HG03135 (cell line): Measurements from ENCODE around the gene ZNF862.

Experiments
- ATAC-seq: cut with Tn5 transposase; IDR thresholded peaks from one replicate; pipeline ENCODE4 v1.9.1; 2021; ENCODE audit warnings: mild to moderate bottlenecking, moderate library complexity; ENCODE audit not compliant: unreplicated experiment

Gene ZNF862

DNA sequence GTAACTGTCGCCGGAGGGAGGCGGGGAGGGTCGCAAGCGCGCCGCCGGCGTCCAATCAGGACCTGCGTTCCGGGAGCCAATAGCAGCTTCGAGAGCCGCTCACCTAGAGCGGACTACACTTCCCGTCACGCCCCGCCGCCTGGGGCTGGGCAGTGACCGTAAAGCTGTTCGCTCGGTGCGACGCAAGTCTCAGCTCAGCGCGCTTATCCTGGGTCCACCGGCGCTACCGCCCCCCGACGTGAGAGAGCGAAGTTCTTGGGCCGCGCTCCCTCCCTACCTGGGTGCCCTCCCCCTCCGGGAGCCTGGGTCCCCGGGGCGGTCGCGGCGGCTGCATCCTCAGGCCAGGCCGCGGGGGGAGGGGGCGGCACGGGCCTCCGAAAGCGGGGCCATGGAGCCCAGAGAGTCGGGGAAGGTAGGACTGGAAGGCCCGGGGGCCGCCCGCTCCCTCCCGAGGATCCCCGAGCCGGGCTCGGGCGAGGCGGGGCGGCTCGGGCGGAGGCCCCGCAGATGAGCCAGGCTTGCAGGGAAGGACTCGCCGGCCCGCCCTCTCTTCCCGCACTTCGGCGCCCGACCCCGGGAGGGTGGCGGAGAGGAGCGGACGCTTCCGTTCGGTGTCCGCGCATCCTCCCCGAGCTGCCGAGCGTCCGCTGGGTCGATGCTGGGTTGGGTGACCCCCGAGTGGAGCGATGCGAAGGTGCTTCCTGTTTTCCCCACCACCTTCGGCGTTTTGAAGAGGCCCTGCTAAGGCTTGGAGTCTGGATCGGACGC, at the start of gene ZNF862:
ZNF862 (plus strand) TSS at position 152 of the 768 bp plus-strand sequence; CDS start at position 389, 237 bp downstream.
- peak; percentile 99 for ATAC-seq

DNA sequence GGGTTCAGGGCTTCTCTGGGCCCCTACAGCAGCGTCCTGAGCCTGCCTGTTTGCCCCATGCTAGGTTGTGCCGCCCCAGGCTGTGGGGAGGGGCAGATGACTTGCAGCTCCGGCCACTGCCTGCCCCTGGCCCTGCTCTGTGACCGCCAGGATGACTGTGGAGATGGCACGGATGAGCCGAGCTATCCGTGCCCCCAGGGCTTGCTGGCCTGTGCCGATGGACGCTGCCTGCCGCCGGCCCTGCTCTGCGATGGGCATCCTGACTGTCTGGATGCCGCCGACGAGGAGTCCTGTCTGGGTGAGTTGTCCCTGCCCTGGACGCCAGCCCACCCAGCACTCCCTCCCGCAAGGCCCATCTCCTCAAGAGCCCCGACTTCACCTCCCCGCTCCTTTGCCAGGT, 49.1 kb upstream of the ZNF862 start:
- no peak for ATAC-seq

DNA sequence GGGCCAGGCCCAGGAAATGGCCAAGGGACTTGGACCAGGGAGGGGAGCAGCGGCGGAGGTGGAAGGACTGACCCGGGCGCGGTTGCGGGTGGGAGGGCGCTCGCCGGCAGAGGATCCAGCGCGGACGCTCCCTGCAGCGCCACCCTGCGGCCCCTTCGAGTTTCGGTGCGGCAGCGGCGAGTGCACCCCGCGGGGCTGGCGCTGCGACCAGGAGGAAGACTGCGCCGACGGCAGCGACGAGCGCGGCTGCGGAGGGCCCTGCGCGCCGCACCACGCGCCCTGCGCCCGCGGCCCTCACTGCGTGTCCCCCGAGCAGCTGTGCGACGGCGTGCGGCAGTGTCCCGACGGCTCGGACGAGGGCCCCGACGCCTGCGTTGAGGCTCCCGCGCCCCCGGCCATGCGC, 48.0 kb upstream of the ZNF862 start:
- ATAC-seq: no peak

DNA sequence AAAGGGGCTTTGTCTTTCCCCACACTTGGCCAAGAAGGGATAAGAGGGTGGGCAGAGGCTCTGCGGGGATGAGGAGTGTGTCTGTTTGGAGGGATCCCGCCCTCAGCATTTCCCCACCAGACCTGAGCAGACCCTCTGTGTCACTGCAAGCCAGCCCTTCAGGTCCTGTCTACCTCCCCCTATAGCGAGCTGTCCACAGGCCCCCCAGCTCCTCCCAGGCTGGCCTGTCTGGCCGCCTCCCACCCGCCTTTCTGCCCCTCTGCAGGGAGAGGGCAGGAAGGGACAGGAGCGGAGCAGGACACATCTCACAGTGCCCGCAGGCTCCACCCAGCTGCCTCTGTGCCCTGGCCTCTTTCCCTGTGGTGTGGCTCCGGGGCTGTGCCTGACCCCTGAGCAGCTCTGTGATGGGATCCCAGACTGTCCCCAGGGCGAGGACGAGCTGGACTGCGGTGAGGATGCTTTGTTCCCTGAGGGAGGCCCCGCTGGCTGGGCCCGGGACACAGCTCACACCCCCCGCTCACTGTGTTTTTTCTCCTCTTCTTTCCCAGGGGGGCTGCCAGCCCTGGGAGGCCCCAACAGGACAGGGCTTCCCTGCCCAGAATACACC, 47.3 kb upstream of the ZNF862 start:
- no peak for ATAC-seq

DNA sequence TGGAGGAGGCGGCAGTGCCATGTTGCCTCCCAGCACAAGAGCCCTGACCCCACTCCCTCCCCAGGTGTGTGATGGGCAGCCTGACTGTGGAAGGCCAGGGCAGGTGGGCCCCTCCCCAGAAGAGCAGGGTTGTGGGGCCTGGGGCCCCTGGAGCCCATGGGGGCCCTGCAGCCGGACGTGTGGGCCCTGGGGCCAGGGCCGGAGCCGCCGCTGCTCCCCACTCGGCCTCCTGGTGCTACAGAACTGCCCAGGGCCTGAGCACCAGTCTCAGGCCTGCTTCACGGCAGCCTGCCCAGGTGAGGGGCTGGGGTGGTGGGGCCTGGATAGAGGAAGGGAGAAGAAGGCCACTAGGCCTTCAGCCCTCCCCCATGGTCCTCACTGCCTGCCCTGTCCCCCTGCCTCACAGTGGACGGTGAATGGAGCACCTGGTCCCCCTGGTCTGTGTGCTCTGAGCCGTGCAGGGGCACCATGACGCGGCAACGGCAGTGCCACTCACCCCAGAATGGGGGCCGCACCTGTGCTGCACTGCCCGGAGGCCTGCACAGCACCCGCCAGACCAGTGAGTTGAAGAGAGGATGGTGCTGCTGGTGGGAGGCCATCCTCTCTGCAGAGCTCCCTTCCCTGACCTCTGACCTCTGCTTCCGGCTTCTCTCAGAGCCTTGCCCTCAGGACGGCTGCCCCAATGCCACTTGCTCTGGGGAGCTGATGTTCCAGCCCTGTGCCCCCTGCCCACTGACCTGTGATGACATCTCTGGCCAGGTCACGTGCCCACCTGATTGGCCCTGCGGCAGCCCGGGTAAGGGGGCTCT, 46.6 kb upstream of the ZNF862 start:
- ATAC-seq: no peak

DNA sequence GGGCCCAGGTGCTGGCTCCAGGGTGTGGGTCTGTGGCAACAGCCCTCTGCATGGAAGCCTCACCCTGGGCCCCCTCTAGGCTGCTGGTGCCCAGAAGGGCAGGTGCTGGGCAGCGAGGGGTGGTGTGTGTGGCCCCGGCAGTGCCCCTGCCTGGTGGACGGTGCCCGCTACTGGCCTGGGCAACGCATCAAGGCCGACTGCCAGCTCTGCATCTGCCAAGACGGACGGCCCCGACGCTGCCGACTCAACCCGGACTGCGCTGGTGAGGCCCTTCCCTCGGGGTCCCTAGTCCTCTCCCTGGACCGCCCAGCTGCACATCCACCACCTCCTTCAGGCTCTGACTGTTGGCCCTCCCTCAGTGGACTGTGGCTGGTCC, 46.0 kb upstream of the ZNF862 start:
- ATAC-seq: no peak

DNA sequence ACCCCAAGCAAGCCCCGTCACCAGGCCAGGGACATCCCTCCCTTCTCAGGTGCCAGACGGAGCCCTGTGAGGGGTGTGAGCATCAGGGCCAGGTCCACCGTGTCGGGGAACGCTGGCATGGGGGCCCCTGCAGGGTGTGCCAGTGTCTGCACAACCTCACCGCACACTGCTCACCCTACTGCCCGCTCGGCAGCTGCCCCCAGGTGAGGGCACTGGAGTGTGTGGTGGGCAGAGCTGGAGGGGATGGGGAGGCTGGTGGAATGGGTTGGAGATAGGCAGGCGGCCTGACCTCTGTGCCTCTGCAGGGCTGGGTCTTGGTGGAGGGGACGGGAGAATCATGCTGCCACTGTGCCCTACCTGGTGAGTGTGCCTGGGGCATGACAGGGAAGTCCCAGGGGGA, 44.9 kb upstream of the ZNF862 start:
- no peak for ATAC-seq

DNA sequence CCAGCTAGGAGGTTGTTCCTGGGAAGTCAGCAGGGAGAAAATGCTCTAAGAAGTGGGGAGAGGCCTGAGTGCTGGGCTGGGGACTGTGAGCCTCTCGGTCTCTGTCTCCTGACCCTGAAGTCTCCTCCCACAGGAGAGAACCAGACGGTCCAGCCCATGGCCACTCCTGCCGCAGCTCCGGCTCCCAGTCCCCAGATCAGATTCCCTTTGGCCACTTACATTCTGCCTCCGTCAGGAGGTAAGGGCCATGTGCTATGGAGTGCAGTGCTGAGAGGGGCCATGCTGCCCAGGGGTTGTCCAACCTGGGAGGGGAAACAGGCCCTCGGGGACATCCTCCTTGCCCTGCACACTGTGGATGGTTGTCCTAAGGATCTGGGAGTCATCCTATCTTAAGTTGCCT, 43.5 kb upstream of the ZNF862 start:
- no peak for ATAC-seq

DNA sequence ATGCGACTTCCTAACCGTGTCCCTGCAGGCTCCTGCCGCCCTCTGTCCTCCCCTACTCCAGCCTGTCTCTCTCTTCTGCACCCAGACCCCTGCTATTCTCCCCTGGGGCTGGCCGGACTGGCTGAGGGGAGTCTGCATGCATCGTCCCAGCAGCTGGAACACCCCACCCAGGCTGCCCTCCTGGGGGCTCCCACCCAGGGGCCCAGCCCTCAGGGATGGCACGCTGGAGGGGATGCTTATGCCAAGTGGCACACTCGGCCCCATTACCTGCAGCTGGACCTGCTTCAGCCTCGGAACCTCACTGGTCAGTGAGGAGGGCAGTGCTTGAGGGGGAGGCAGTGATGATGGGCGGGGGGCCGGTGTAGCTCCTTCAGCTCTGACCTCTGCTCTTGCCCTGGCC, 43.0 kb upstream of the ZNF862 start:
- ATAC-seq: no peak

DNA sequence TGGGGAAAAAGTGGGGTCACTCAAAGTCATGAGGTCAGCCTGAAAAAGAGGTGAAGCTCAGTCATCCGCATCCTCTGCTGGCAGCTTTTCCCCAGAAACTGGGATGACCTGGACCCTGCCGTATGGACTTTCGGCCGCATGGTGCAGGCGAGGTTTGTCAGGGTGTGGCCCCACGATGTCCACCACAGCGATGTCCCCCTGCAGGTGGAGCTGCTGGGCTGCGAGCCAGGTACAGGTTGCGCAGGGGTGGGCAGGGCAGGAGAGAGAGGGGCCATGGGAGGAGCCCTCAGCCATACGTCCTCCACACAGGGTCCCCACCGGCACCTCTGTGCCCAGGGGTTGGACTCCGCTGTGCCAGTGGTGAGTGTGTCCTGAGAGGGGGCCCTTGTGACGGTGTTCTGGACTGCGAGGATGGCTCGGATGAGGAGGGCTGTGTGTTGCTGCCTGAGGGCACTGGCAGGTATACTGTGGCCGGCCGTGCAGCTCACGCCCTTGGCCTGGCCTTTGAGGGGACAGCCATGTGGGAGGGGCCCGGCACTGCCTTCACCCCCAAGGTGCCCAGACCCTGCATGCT, 41.8 kb upstream of the ZNF862 start:
- ATAC-seq: no peak

DNA sequence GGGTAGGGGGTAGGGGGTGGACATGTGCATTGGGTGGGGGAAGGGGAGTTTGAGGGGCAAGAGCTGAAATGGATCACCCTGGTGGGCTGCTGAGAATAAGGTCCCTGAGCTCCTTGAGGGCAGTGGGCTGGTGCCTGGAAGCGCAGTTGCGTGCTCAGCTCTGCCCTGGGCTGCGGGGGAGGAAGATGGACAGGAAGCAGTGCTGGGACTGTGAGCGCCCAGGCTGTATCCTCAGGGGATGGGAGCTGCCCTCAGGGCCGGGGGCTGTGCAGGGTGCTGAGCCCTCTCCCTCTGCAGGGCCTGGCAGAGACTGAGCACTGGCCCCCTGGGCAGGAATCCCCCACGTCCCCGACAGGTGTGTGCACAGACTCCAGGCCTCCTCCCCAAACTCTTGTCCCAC, 40.4 kb upstream of the ZNF862 start:
- ATAC-seq: no peak

DNA sequence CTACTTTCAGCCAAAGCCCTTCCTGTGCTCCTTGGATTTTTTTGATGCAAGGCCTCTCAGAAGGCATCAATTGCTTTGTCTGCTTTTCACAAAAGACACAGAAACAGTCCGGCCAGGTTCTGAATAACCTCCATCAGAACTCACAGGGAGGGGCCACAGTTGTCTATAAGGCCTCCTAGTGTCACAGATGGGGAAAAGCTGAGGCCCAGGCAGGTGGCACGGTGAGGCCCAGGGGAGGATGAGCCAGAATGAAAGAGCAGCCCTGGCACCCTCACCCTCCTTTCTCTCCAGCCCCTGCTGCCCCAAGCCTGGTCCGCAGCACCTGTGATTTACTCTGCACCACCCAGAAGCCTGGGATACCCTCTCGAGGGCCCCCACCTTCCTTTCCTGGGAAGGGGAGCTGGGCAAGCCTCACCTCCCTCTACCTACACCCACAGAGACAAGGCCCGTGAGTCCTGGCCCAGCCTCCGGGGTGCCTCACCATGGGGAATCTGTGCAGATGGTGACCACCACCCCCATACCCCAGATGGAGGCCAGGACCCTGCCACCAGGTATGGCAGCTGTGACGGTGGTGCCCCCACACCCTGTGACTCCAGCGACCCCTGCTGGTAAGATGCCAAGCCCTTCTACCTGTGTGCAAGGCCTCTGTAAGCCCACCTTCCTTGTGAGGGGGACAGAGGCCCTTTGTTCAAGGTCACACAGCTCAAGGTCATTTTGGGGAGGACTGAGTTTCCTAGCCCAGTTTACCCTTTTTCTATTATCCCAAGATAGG, 38.6 kb upstream of the ZNF862 start:
- no peak for ATAC-seq

DNA sequence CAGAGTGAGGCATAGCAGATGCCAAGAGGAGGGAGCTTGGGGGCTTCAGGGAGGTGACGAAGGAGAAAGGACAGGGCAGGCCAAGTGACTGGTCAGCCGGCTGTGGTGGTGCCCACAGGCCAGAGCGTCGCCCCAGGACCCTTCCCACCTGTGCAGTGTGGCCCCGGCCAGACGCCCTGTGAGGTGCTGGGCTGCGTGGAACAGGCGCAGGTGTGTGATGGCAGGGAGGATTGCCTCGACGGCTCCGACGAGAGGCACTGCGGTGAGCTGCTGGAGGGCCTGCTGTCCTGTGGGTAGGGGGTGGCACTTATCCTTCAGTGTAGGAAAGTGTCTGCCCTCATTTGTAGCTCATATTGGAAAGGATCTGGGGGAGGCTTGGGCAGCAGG, 38.0 kb upstream of the ZNF862 start:
- ATAC-seq: no peak

DNA sequence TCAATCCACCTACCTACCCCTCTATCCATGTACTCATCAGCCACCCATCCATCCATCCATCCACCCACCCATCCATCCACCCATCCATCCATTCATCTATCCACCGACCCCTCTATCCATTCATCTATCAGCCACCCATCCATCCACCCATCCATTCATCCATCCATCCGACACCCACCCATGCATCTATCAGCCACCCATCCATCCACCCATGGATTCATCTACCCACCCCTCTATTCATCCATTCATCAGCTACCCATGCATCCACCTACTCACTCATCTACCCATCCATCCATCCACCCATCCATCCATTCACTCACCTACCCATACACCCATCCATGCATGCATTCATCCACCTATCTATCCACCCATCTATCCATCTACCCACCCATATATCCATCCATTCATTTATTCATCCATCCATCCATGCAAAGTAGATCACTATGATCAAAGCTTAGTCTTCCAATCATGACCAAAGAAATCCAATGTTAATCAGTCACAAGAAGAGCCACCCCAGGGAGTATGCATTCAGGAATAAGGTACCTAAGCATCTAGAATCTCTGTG, 37.1 kb upstream of the ZNF862 start:
- ATAC-seq: no peak

DNA sequence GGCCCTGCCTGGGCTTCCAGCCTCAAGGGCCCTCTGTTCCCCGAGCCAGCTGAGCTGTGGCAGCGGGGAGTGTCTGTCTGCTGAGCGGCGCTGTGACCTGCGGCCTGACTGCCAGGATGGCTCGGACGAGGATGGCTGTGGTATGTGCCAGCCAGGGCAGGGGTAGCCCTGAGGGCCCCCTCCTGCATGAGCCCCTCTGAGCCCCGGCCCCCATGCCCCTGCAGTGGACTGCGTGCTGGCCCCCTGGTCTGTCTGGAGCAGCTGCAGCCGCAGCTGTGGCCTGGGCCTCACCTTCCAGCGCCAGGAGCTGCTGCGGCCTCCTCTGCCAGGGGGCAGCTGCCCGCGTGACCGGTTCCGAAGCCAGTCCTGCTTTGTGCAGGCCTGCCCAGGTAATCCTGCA, 36.4 kb upstream of the ZNF862 start:
- no peak for ATAC-seq

DNA sequence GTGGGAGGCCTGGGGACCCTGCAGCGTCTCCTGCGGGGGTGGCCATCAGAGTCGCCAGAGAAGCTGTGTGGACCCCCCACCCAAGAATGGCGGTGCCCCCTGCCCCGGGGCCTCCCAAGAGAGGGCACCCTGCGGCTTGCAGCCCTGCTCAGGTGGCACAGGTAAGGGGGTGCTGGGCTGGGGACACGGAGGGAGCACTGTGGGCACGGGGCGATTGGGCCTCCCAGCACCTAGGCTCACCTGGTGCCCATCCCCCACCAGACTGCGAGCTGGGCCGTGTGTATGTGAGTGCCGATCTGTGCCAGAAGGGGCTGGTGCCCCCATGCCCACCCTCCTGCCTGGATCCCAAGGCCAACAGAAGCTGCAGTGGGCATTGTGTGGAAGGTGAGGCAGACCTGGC, 35.2 kb upstream of the ZNF862 start:
- no peak for ATAC-seq

DNA sequence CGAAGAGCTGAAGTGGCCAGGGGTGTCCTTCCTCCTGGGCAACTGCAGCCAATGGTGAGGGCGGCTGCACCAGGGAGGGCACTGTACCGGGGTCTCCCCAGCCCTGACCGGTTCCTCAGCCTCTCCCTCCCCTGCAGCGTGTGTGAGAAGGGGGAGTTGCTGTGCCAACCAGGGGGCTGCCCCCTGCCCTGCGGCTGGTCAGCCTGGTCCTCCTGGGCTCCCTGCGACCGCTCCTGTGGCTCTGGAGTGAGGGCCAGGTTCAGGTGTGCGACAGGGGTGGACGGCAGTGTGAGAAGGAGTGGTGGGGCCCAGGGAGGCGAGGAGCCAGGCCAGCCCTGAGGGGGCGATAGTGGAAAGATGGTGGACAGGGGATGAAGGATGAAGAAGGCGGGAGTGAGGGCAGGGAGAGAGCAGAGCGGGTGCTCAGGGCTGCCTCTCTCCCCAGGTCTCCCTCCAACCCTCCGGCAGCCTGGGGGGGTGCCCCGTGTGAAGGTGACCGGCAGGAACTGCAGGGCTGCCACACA, 34.6 kb upstream of the ZNF862 start:
- no peak for ATAC-seq

DNA sequence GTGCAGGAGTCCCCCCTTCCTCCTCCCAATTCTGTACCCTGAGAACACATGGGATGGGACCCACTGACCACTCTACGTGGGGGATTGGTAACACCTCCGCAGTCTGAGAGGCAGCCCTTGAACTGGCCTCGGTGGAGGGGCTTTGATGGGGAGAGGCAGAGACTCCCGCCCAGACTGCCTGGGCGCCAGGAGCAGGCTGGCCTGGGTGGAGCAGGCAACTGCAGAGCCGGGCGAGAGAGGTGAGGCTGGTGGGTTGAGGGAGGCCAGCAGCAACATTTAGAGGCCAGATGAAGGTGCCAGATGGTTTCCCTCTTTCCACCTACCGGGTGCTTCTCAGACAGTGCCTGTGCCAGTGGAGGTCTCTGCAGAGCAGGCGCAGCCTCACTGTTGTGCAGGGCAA, 34.1 kb upstream of the ZNF862 start:
- ATAC-seq: no peak

DNA sequence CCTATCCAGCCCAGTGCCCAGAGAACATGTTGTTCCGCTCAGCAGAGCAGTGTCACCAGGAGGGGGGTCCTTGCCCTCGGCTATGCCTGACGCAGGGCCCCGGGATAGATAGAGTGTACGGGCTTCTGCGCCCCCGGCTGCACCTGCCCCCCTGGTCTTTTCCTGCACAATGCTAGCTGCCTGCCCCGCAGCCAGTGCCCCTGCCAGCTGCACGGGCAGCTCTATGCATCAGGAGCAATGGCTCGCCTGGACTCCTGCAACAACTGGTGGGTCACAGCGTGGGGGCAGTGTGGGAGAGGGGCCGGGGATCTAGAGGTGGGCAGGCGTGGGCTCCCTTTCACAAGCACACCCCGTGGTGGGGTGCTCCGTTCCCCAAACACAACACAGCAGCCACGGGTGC, 31.4 kb upstream of the ZNF862 start:
- no peak for ATAC-seq

DNA sequence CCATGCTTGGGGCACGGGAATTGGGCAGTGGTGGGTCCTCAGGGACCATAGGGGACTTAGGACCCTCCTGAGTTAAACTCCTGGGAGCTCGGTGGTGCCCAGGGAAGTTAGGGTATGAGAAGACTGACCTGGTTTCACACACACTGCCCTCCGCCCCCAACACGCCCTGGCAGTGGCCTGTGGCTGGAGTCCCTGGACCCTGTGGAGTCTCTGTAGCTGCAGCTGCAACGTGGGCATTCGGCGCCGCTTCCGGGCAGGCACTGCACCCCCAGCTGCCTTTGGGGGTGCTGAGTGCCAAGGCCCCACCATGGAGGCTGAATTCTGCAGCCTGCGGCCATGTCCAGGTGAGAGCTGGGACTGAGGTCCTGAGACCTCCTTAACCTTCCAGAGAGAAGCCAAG, 29.9 kb upstream of the ZNF862 start:
- no peak for ATAC-seq
